ENCODE data around the gene TRIM54.
"Not testable (repeated sequence)": the region's sequence is repeated elsewhere in the genome, so short reads cannot be mapped to it uniquely, and the experiment has no call there.

The TRIM54 gene

DNA sequence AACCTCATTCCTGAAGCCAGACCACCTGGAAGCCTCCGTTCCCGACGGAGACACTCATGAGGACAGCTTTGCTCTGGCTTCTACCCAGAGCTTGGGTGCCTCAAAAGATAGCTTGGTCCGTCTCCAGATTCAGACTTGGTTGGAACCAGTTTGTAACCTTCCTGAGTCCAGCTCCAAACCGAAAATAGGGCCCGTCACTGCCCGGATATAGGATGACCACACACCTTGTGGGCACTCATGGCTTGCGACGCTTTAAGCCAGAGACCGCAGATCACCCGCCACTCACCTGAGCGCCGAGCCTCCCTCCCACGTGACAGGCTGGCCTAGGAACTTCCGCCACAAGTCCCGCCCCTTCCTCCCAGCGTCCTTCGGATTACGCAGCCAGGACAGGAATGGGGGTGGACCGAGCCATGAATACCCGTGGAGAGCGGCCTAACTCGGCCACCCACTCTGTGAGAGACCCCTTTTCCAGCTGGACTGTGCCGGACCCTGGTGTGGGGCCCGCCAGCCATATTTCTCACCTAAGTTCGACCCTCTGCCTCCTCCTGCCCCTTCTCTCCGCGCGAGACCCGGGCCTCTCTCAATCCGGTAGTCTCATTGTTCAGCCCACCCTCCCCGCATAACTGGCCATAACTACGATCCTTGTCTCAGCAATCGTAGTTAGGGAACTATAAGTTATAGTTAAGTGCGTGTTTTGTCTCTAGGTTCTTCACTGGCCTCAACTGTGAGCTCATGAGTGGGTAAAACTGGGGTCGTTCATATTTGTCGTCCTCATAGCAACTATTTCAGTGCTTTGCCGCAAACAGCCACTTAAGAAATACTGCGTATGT lies 40.8 kb downstream of the TRIM54 start, which contains the start of gene MPV17:
TSS of gene MPV17 (minus strand) at position 332 of the 830 bp plus-strand sequence. CDS start 580 bp downstream, outside the sequence.
- H3K9me3 Mint-ChIP-seq: no peaks in the 10 kb centered on the region
- no peaks in the 10 kb centered on the region for H3K27me3 Mint-ChIP-seq
- peaks cover 27% of the 10 kb centered on the region for H3K4me1 Mint-ChIP-seq (ENCODE audit: low read depth)
- peaks cover 79% of the 10 kb centered on the region for H3K36me3 Mint-ChIP-seq (ENCODE audit: low read depth)
- H3K4me3 Mint-ChIP-seq: peak within 1 kb of the TSS; percentile 89
- DNase-seq: peak; percentile 90
- H3K27ac Mint-ChIP-seq: peak within 1 kb of the TSS; percentile 92

- Mint-ChIP-seq H3K27ac (peak overlapping the region; percentile 92), H3K36me3 (ENCODE audit: low read depth) (peaks cover 80% of the 10 kb centered on the region), H3K27me3 (no peaks in the 10 kb centered on the region), H3K4me3 (peak overlapping the region; percentile 89), H3K9me3 (no peaks in the 10 kb centered on the region), H3K4me1 (ENCODE audit: low read depth) (peaks cover 27% of the 10 kb centered on the region)
- no peak for DNase-seq
These were observed 41.5 kb downstream of the TRIM54 start for GRCh38 chr2:27323596-27324285.

DNA sequence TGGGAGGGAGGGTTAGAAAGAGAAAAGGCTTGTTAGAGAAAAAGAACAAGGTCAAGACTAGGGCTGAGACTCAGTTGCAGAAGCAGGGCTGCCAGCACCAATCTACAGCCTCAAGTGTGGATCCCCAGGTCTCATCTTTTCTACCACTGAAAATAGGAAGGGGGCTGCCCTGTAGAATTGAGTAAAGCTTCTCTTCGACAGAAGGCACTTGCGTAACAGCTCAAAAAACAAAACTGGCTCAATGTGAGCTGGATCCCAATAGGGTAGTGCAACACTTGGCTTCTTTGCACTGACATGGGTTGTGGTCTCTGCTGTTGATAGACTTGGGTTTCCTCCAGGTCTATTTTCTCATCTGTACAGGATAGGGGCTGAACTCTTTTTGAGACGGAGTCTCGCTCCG lies 42.5 kb downstream of the TRIM54 start:
- no peak for DNase-seq
- no peak overlapping the region for H3K4me3 Mint-ChIP-seq
- no peaks in the 10 kb centered on the region for H3K9me3 Mint-ChIP-seq
- peaks cover 85% of the 10 kb centered on the region for H3K36me3 Mint-ChIP-seq (ENCODE audit: low read depth)
- H3K4me1 Mint-ChIP-seq (ENCODE audit: low read depth): peaks cover 27% of the 10 kb centered on the region
- no peaks in the 10 kb centered on the region for H3K27me3 Mint-ChIP-seq
- H3K27ac Mint-ChIP-seq: peak overlapping the region; percentile 9

GRCh38 chr2:27335311-27335710 lies 53.1 kb downstream of the TRIM54 start:
- no peak for DNase-seq
- Mint-ChIP-seq H3K4me1 (ENCODE audit: low read depth) (no peaks in the 10 kb centered on the region), H3K9me3 (no peaks in the 10 kb centered on the region), H3K4me3 (no peak overlapping the region), H3K27ac (peak overlapping the region; percentile 5), H3K36me3 (ENCODE audit: low read depth) (peaks cover 83% of the 10 kb centered on the region), H3K27me3 (no peaks in the 10 kb centered on the region)

DNA sequence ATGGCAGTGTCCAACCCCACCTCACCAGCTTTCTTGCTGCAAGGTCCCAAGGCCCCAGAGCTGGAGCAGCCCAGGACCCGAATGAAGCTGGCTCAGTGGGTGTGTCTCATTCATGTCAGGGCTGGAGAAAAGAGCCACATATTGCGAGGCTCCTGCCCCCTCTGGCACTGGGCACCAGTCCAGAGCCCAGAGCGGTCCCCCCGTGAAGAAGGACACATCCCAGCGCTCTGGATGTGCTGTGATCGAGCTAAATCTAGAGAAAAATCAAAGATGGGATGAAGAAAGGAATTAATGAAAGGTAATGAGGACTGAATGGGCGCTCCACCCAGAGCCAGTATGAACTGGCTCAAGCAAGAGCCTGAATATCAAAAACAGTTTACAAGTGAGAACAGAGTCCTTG lies 53.9 kb downstream of the TRIM54 start:
- Mint-ChIP-seq H3K4me1 (ENCODE audit: low read depth) (no peaks in the 10 kb centered on the region), H3K36me3 (ENCODE audit: low read depth) (peaks cover 84% of the 10 kb centered on the region)

GRCh38 chr2:27347641-27348040 lies 65.4 kb downstream of the TRIM54 start:
- H3K27ac Mint-ChIP-seq: no peak overlapping the region
- no peak for DNase-seq
- no peak overlapping the region for H3K4me3 Mint-ChIP-seq
- H3K36me3 Mint-ChIP-seq (ENCODE audit: low read depth): peaks cover 49% of the 10 kb centered on the region
- H3K4me1 Mint-ChIP-seq (ENCODE audit: low read depth): peaks cover 39% of the 10 kb centered on the region
- H3K9me3 Mint-ChIP-seq: no peaks in the 10 kb centered on the region
- H3K27me3 Mint-ChIP-seq: no peaks in the 10 kb centered on the region

More for the DNA sequence above, 53.9 kb downstream of the TRIM54 start:
- Mint-ChIP-seq H3K4me3 (no peak overlapping the region), H3K9me3 (no peaks in the 10 kb centered on the region), H3K27ac (no peak overlapping the region), H3K27me3 (no peaks in the 10 kb centered on the region)
- DNase-seq: no peak

DNA sequence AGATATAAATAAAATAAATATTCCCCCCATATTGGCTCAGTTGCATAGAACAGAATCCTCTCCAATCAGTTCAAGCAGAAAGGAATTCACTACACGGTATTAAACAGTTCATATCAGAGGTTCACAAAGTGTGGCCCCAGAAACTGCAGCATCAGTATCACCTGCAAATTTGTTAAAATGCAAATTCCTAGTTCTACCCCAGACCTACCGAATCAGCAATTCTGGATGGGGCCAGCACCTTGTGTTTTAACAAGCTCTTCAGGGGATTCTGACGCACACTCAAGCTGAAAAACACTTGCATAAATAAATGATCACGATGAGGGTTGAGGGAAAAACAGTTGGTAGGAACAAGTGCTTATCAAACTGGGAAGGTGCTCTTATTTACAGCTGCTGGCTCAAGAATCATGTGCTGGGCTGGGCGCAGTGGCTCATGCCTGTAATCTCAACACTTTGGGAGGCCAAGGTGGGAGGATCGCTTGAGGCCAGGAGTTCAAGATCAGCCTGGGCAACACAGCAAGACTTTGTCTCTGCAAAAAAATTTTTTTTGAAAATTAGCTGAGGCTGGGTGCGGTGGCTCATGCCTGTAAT lies 68.0 kb downstream of the TRIM54 start:
- Mint-ChIP-seq H3K4me3 (no peak overlapping the region), H3K27me3 (no peaks in the 10 kb centered on the region), H3K27ac (no peak overlapping the region), H3K9me3 (no peaks in the 10 kb centered on the region), H3K36me3 (ENCODE audit: low read depth) (peaks cover 44% of the 10 kb centered on the region), H3K4me1 (ENCODE audit: low read depth) (peaks cover 55% of the 10 kb centered on the region)
- DNase-seq: no peak

DNA sequence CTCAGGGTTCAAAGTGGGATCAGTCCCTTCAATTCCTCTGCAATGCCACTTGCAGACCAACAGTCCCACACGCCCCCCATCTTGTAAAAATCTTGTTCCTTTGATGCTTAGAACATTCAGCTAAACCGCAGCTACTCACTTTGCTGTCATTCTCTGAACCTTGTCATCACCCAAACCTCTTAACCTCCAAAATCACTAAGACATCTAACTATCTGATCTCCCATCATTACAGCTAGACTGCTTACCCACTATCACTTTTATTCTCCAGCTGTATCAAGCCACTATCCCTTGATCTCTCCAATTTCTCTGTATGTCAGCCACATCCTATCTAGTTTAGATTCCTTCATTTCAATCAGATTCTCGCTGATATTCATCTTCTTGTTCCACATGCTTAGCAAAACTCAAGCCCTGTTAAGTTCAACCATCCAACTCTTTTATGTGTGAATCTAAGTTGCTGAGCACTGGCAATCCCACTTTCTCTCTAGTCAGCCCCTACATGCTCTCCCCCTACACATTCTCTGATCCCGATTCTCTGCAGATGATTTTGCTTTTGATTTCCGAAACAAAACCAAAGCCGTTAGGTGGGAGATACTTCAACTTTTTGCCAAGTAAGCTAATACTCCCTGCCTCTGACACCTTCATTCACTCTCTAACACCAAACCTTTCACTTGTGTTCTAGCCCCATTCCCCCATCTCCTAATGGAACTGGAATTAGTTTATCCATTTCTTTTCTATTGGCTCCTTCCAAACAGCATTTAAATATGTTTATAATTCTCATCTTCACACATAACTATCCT lies 69.8 kb downstream of the TRIM54 start:
- Mint-ChIP-seq H3K4me3 (peak overlapping the region; percentile 13), H3K9me3 (no peaks in the 10 kb centered on the region), H3K4me1 (ENCODE audit: low read depth) (peaks cover 61% of the 10 kb centered on the region), H3K36me3 (ENCODE audit: low read depth) (peaks cover 53% of the 10 kb centered on the region), H3K27me3 (no peaks in the 10 kb centered on the region), H3K27ac (peak overlapping the region; percentile 70)
- no peak for DNase-seq

GRCh38 chr2:27353386-27353761 lies 71.1 kb downstream of the TRIM54 start:
- not testable (repeated sequence) for DNase-seq, H3K27me3 Mint-ChIP-seq, H3K4me3 Mint-ChIP-seq, H3K9me3 Mint-ChIP-seq
- peak overlapping the region; percentile 23 for H3K27ac Mint-ChIP-seq
- H3K4me1 Mint-ChIP-seq (ENCODE audit: low read depth): peaks cover 59% of the 10 kb centered on the region
- peaks cover 51% of the 10 kb centered on the region for H3K36me3 Mint-ChIP-seq (ENCODE audit: low read depth)

DNA sequence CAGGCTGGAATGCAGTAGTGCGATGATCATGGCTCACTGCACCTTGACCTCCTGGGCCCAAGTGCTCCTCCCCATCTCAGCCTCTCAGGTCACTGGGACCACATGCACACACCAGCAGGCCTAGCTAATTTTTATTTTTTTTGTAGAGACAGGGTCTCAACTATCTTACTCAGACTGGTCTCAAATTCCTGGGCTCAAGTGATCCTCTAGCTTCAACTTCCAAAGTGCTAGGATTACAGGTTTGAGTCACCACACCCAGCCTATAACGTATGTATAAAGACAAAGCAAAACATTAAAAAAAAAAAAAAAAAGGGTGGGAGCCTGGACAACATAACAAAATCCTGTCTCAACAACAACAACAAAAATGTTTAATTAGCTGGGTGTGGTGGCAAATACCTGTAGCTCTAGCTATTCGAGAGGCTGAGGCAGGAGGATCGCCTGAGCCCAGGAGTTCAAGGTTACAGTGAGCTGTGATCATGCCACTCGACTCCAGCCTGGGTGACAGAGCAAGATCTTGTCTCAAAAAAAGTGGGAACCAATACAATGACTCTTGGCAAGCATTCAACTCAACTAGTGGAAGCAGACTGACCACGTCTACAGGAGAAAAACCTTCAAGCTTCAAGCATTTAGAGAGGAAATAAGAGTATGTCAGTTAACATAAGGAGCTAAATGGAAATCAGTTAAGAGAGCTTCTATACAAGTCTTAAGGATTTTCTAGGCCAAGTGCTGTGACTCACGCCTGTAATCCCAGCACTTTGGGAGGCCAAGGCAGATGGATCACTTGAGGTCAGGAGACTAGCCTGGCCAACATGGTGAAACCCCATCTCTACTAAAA lies 71.8 kb downstream of the TRIM54 start:
- peaks cover 62% of the 10 kb centered on the region for H3K4me1 Mint-ChIP-seq (ENCODE audit: low read depth)
- no peak for DNase-seq
- H3K9me3 Mint-ChIP-seq: no peaks in the 10 kb centered on the region
- H3K36me3 Mint-ChIP-seq (ENCODE audit: low read depth): peaks cover 55% of the 10 kb centered on the region
- H3K4me3 Mint-ChIP-seq: peak overlapping the region; percentile 91
- peak overlapping the region; percentile 59 for H3K27ac Mint-ChIP-seq
- no peaks in the 10 kb centered on the region for H3K27me3 Mint-ChIP-seq

GRCh38 chr2:27354597-27354927 lies 72.3 kb downstream of the TRIM54 start:
- Mint-ChIP-seq H3K4me1 (ENCODE audit: low read depth) (peaks cover 61% of the 10 kb centered on the region), H3K36me3 (ENCODE audit: low read depth) (peaks cover 52% of the 10 kb centered on the region), H3K27me3 (no peaks in the 10 kb centered on the region), H3K9me3 (no peaks in the 10 kb centered on the region), H3K4me3 (peak overlapping the region; percentile 91), H3K27ac (no peak overlapping the region)
- DNase-seq: no peak

- Mint-ChIP-seq H3K4me1 (ENCODE audit: low read depth) (peaks cover 58% of the 10 kb centered on the region), H3K9me3 (no peaks in the 10 kb centered on the region), H3K4me3 (peak overlapping the region; percentile 91), H3K27me3 (no peaks in the 10 kb centered on the region), H3K36me3 (ENCODE audit: low read depth) (peaks cover 52% of the 10 kb centered on the region), H3K27ac (peak overlapping the region; percentile 98)
- no peak for DNase-seq
These were observed 73.8 kb downstream of the TRIM54 start for GRCh38 chr2:27356056-27356381.

GRCh38 chr2:27356382-27357181 lies 74.4 kb downstream of the TRIM54 start, which contains the start of gene GTF3C2:
GTF3C2 (minus strand) TSS chr2:27356764; CDS start chr2:27343554, 13,210 bp downstream.
- peaks cover 51% of the 10 kb centered on the region for H3K36me3 Mint-ChIP-seq (ENCODE audit: low read depth)
- H3K27me3 Mint-ChIP-seq: no peaks in the 10 kb centered on the region
- peaks cover 57% of the 10 kb centered on the region for H3K4me1 Mint-ChIP-seq (ENCODE audit: low read depth)
- H3K27ac Mint-ChIP-seq: peak within 1 kb of the TSS; percentile 98
- DNase-seq: peak; percentile 93
- no peaks in the 10 kb centered on the region for H3K9me3 Mint-ChIP-seq
- peak within 1 kb of the TSS; percentile 91 for H3K4me3 Mint-ChIP-seq
